BLaER1 (cell line): ENCODE measurements around the gene RPS6KA2.
"Not testable (repeated sequence)": the region's sequence is repeated elsewhere in the genome, so short reads cannot be mapped to it uniquely, and the experiment has no call there.

Experiments
- H3K27ac ChIP-seq: shearing (Covaris generic); formaldehyde crosslinking; 2 replicates; pipeline ENCODE4 v1.8.1; 2022
- H3K27me3 ChIP-seq: shearing (Covaris generic); formaldehyde crosslinking; 2 replicates; pipeline ENCODE4 v1.8.1; 2022
- H3K36me3 ChIP-seq: shearing (Covaris generic); formaldehyde crosslinking; 2 replicates; pipeline ENCODE4 v1.8.1; 2022
- H3K4me1 ChIP-seq: shearing (Covaris generic); formaldehyde crosslinking; 2 replicates; pipeline ENCODE4 v1.8.1; 2022
- H3K4me2 ChIP-seq: shearing (Covaris generic); formaldehyde crosslinking; 2 replicates; pipeline ENCODE4 v1.8.1; 2022
- H3K4me3 ChIP-seq: shearing (Covaris generic); formaldehyde crosslinking; 2 replicates; pipeline ENCODE4 v1.8.1; 2022
- H3K9ac ChIP-seq: shearing (Covaris generic); formaldehyde crosslinking; 2 replicates; pipeline ENCODE4 v1.8.1; 2022
- H3K9me3 ChIP-seq: shearing (Covaris generic); formaldehyde crosslinking; 2 replicates; pipeline ENCODE4 v1.8.1; 2022
- H4K20me1 ChIP-seq: shearing (Covaris generic); formaldehyde crosslinking; 2 replicates; pipeline ENCODE4 v1.8.1; 2022
- Cebpa-rat ChIP-seq: shearing (Covaris generic); IDR thresholded peaks from 2 replicates; pipeline ENCODE4 v1.8.1; 2022

RPS6KA2 gene

GRCh38 chr6:166408936-166409755, 217.9 kb downstream of the RPS6KA2 start:
- Histone ChIP-seq H3K4me2 (no peak overlapping the region), H3K27ac (no peak overlapping the region), H3K9me3 (no peaks in the 10 kb centered on the region), H3K4me1 (peaks cover 21% of the 10 kb centered on the region), H3K27me3 (no peaks in the 10 kb centered on the region), H4K20me1 (no peaks in the 10 kb centered on the region), H3K4me3 (no peak overlapping the region), H3K9ac (no peak overlapping the region), H3K36me3 (no peaks in the 10 kb centered on the region)
- no peak for TF ChIP-seq Cebpa-rat

GRCh38 chr6:166406197-166406596, 220.9 kb downstream of the RPS6KA2 start:
- Histone ChIP-seq H3K27me3 (no peaks in the 10 kb centered on the region), H3K4me3 (no peak overlapping the region)

GRCh38 chr6:166405386-166405785, 221.7 kb downstream of the RPS6KA2 start:
- no peak for TF ChIP-seq Cebpa-rat
- H3K4me3 ChIP-seq, result no peak overlapping the region
- H3K27me3 ChIP-seq, result no peaks in the 10 kb centered on the region

More at GRCh38 chr6:166406197-166406596, 220.9 kb downstream of the RPS6KA2 start:
- no peaks in the 10 kb centered on the region for H3K9me3 ChIP-seq
- no peak for TF ChIP-seq Cebpa-rat
- no peak overlapping the region for H3K27ac ChIP-seq
- H3K9ac ChIP-seq, result no peak overlapping the region
- no peak overlapping the region for H3K4me2 ChIP-seq
- peaks cover 13% of the 10 kb centered on the region for H3K4me1 ChIP-seq
- H4K20me1 ChIP-seq, result no peaks in the 10 kb centered on the region
- no peaks in the 10 kb centered on the region for H3K36me3 ChIP-seq

GRCh38 chr6:166402582-166403277, 224.3 kb downstream of the RPS6KA2 start:
- Histone ChIP-seq H3K4me3 (no peak overlapping the region), H3K9me3 (peaks cover 3% of the 10 kb centered on the region), H3K36me3 (no peaks in the 10 kb centered on the region), H3K27me3 (no peaks in the 10 kb centered on the region), H3K4me2 (no peak overlapping the region), H4K20me1 (no peaks in the 10 kb centered on the region), H3K9ac (no peak overlapping the region), H3K27ac (no peak overlapping the region), H3K4me1 (peaks cover 5% of the 10 kb centered on the region)
- TF ChIP-seq Cebpa-rat, result no peak

More at GRCh38 chr6:166405386-166405785, 221.7 kb downstream of the RPS6KA2 start:
- H3K27ac ChIP-seq, result no peak overlapping the region
- H3K4me1 ChIP-seq, result peaks cover 5% of the 10 kb centered on the region
- no peaks in the 10 kb centered on the region for H3K9me3 ChIP-seq
- no peak overlapping the region for H3K4me2 ChIP-seq
- H4K20me1 ChIP-seq, result no peaks in the 10 kb centered on the region
- no peak overlapping the region for H3K9ac ChIP-seq
- no peaks in the 10 kb centered on the region for H3K36me3 ChIP-seq

- H3K27ac ChIP-seq, H3K4me2 ChIP-seq, H3K36me3 ChIP-seq, H3K9me3 ChIP-seq, H3K4me3 ChIP-seq, H4K20me1 ChIP-seq, H3K27me3 ChIP-seq, H3K9ac ChIP-seq: not testable (repeated sequence)
- H3K4me1 ChIP-seq, result peaks cover 13% of the 10 kb centered on the region
Observed at GRCh38 chr6:166400649-166401250, 226.3 kb downstream of the RPS6KA2 start.

- H3K4me2 ChIP-seq, result no peak overlapping the region
- no peak overlapping the region for H3K9ac ChIP-seq
Observed at GRCh38 chr6:166400181-166400580, 226.9 kb downstream of the RPS6KA2 start.

GRCh38 chr6:166398348-166398747, 228.7 kb downstream of the RPS6KA2 start:
- no peaks in the 10 kb centered on the region for H3K36me3 ChIP-seq
- H3K4me2 ChIP-seq, result no peak overlapping the region
- no peaks in the 10 kb centered on the region for H3K27me3 ChIP-seq
- peaks cover 13% of the 10 kb centered on the region for H3K4me1 ChIP-seq
- no peak overlapping the region for H3K27ac ChIP-seq
- peaks cover 6% of the 10 kb centered on the region for H3K9me3 ChIP-seq
- H4K20me1 ChIP-seq, result no peaks in the 10 kb centered on the region
- H3K9ac ChIP-seq, result no peak overlapping the region
- TF ChIP-seq Cebpa-rat, result no peak
- H3K4me3 ChIP-seq, result no peak overlapping the region

More at GRCh38 chr6:166400181-166400580, 226.9 kb downstream of the RPS6KA2 start:
- no peak overlapping the region for H3K4me3 ChIP-seq
- TF ChIP-seq Cebpa-rat, result no peak
- no peaks in the 10 kb centered on the region for H4K20me1 ChIP-seq
- peaks cover 6% of the 10 kb centered on the region for H3K9me3 ChIP-seq
- H3K36me3 ChIP-seq, result no peaks in the 10 kb centered on the region
- H3K27ac ChIP-seq, result no peak overlapping the region
- peaks cover 13% of the 10 kb centered on the region for H3K4me1 ChIP-seq
- no peaks in the 10 kb centered on the region for H3K27me3 ChIP-seq

- Histone ChIP-seq H3K27ac (no peak overlapping the region), H3K4me3 (no peak overlapping the region), H3K9me3 (peaks cover 6% of the 10 kb centered on the region), H3K4me1 (peaks cover 13% of the 10 kb centered on the region), H3K27me3 (no peaks in the 10 kb centered on the region), H4K20me1 (no peaks in the 10 kb centered on the region), H3K4me2 (peak overlapping the region; percentile 46), H3K36me3 (no peaks in the 10 kb centered on the region), H3K9ac (no peak overlapping the region)
- TF ChIP-seq Cebpa-rat, result no peak
Observed at GRCh38 chr6:166397849-166398248, 229.2 kb downstream of the RPS6KA2 start.

- no peak overlapping the region for H3K4me2 ChIP-seq
- no peak overlapping the region for H3K27ac ChIP-seq
- no peaks in the 10 kb centered on the region for H3K27me3 ChIP-seq
- no peak overlapping the region for H3K9ac ChIP-seq
- H3K36me3 ChIP-seq, result no peaks in the 10 kb centered on the region
- no peaks in the 10 kb centered on the region for H4K20me1 ChIP-seq
- TF ChIP-seq Cebpa-rat, result no peak
- no peak overlapping the region for H3K4me3 ChIP-seq
- H3K4me1 ChIP-seq, result peaks cover 14% of the 10 kb centered on the region
- H3K9me3 ChIP-seq, result peaks cover 6% of the 10 kb centered on the region
Observed at GRCh38 chr6:166395778-166396177, 231.3 kb downstream of the RPS6KA2 start.

- Histone ChIP-seq H3K27ac (no peak overlapping the region), H3K9me3 (peaks cover 6% of the 10 kb centered on the region), H3K4me3 (no peak overlapping the region), H4K20me1 (no peaks in the 10 kb centered on the region), H3K9ac (no peak overlapping the region), H3K4me1 (peaks cover 18% of the 10 kb centered on the region), H3K27me3 (no peaks in the 10 kb centered on the region), H3K36me3 (no peaks in the 10 kb centered on the region), H3K4me2 (no peak overlapping the region)
- no peak for TF ChIP-seq Cebpa-rat
Observed at GRCh38 chr6:166395351-166395750, 231.7 kb downstream of the RPS6KA2 start.
